ENCODE data around the gene SUGCT.

DNA sequence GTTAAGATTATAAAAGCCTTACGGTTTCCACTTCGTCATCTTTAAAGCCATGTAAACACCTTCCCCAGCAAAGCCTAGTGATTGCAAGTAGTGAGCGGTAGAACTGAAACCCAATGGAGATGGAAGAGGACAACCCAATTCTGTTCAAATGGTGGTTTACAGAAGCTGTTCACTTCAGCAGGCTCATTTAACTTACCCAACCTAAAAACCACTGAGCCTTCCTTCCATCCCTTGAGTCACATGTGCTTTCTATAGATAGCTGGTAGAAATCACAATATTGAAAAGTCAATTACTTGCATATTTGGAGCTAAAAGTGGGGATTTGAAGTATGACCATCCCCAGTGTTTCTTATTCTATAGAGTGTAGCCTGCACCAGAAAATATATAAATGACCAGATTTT, 667.7 kb downstream of the SUGCT start:
- TF ChIP-seq, protein P1, sequence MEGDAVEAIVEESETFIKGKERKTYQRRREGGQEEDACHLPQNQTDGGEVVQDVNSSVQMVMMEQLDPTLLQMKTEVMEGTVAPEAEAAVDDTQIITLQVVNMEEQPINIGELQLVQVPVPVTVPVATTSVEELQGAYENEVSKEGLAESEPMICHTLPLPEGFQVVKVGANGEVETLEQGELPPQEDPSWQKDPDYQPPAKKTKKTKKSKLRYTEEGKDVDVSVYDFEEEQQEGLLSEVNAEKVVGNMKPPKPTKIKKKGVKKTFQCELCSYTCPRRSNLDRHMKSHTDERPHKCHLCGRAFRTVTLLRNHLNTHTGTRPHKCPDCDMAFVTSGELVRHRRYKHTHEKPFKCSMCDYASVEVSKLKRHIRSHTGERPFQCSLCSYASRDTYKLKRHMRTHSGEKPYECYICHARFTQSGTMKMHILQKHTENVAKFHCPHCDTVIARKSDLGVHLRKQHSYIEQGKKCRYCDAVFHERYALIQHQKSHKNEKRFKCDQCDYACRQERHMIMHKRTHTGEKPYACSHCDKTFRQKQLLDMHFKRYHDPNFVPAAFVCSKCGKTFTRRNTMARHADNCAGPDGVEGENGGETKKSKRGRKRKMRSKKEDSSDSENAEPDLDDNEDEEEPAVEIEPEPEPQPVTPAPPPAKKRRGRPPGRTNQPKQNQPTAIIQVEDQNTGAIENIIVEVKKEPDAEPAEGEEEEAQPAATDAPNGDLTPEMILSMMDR (IDR thresholded peaks at IDR 0.05), result no peak
- no peak for TF ChIP-seq POLR2A (IDR thresholded peaks at IDR 0.05)
